ACC112 (cell line): ENCODE measurements around the gene TMEM156.

Experiments
- H2AFZ ChIP-seq: fragments of 200-600 bp; sonication (generic); one replicate; pipeline ENCODE4 v1.6.0; 2017; ENCODE audit warnings: antibody characterized with exemption, low read length; ENCODE audit not compliant: unreplicated experiment
- H3K27ac ChIP-seq: fragments of 200-600 bp; sonication (generic); 2 replicates; pipeline ENCODE4 v1.5.1; 2014; ENCODE audit warnings: low read depth, mild to moderate bottlenecking, antibody characterized with exemption, low read length, moderate library complexity
- H3K27me3 ChIP-seq: fragments of 200-600 bp; sonication (generic); 2 replicates; pipeline ENCODE4 v1.6.1; 2014; ENCODE audit warnings: mild to moderate bottlenecking, antibody characterized with exemption, low read length, moderate library complexity, mixed read lengths; ENCODE audit not compliant: insufficient read depth
- H3K36me3 ChIP-seq: fragments of 200-600 bp; sonication (generic); 2 replicates; pipeline ENCODE4 v1.6.1; 2016; ENCODE audit warnings: mild to moderate bottlenecking, antibody characterized with exemption, low read length, moderate library complexity, mixed read lengths; ENCODE audit not compliant: insufficient read depth
- H3K4me1 ChIP-seq: fragments of 200-600 bp; sonication (generic); one replicate; pipeline ENCODE4 v1.6.1; 2016; ENCODE audit warnings: low read length, mixed read lengths; ENCODE audit not compliant: insufficient read depth, unreplicated experiment, control insufficient read depth
- H3K4me3 ChIP-seq: fragments of 200-600 bp; sonication (generic); 2 replicates; pipeline ENCODE4 v1.5.1; 2014; ENCODE audit warnings: mild to moderate bottlenecking, low read depth, low read length
- H3K79me2 ChIP-seq: fragments of 200-600 bp; sonication (generic); one replicate; pipeline ENCODE4 v1.6.0; 2016; ENCODE audit warnings: low read length; ENCODE audit not compliant: control insufficient read depth, unreplicated experiment, insufficient read depth

TMEM156 gene, protein sequence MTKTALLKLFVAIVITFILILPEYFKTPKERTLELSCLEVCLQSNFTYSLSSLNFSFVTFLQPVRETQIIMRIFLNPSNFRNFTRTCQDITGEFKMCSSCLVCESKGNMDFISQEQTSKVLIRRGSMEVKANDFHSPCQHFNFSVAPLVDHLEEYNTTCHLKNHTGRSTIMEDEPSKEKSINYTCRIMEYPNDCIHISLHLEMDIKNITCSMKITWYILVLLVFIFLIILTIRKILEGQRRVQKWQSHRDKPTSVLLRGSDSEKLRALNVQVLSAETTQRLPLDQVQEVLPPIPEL

GRCh38 chr4:39032218-39033085, at the start of gene TMEM156:
TSS of gene TMEM156 (minus strand) at chr4:39032409. CDS start at chr4:39032313, 96 bp downstream.
- no peak within 1 kb of the TSS for H2AFZ ChIP-seq

DNA sequence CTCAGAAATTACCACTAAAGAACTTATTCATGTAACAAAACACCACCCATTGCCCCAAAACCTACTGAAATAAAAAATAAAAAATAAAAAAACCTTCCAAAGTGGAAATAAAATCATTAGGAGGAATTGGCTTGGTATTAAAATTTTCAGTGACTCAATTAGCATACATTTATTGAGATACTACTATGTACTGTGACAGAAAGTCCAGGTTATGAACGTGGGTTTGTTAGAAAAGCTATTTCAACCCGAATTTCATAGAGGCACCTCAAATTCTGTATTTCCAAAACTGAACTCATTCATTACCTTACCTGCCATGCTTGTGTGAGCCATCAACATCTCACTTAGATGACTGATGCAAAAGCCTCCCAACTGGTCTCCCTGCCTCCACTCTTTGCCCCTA, 46.6 kb upstream of the TMEM156 start:
- H3K79me2 ChIP-seq, result no peaks in the 10 kb centered on the region
- H3K36me3 ChIP-seq, result peaks cover 8% of the 10 kb centered on the region
- no peak overlapping the region for H2AFZ ChIP-seq
- H3K27ac ChIP-seq, result no peak overlapping the region
- H3K4me1 ChIP-seq, result no peaks in the 10 kb centered on the region
- no peaks in the 10 kb centered on the region for H3K27me3 ChIP-seq
- H3K4me3 ChIP-seq, result no peak overlapping the region

More at GRCh38 chr4:39032218-39033085, at the start of gene TMEM156:
- H3K4me3 ChIP-seq, result peak within 1 kb of the TSS; percentile 55
- H3K4me1 ChIP-seq, result peaks cover 47% of the 10 kb centered on the region
- no peaks in the 10 kb centered on the region for H3K27me3 ChIP-seq
- peak within 1 kb of the TSS; percentile 47 for H3K27ac ChIP-seq
- no peaks in the 10 kb centered on the region for H3K79me2 ChIP-seq
- no peaks in the 10 kb centered on the region for H3K36me3 ChIP-seq

DNA sequence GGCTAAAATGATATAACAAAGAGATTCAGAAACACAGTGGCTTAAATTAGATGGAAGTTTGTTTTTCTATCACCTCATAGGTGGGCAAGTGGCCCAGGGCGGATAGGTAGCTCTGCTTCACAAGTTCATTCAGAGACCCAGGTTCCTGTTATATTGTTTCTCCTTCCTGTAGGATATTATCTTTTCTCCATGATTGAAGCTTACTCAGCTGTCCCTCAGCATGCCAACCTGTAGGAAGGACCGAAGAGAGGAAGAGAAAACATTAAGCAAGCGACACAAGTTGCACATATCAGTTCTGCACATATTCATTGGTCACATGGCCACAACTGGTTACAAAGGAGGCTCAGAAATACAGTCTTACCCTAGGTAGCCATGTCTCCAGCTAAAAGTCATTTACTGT, 36.7 kb upstream of the TMEM156 start:
- Histone ChIP-seq H3K27ac (no peak overlapping the region), H3K27me3 (no peaks in the 10 kb centered on the region), H3K79me2 (peaks cover 12% of the 10 kb centered on the region), H3K36me3 (0 out of 2 replicates have a peak, but pooled peaks cover 3% of the 10 kb centered on the region), H2AFZ (no peak overlapping the region), H3K4me3 (no peak overlapping the region), H3K4me1 (no peaks in the 10 kb centered on the region)

GRCh38 chr4:39067451-39067850, 35.2 kb upstream of the TMEM156 start:
- Histone ChIP-seq H2AFZ (no peak overlapping the region), H3K4me1 (no peaks in the 10 kb centered on the region), H3K36me3 (0 out of 2 replicates have a peak, but pooled peaks cover 3% of the 10 kb centered on the region), H3K4me3 (no peak overlapping the region), H3K79me2 (peaks cover 16% of the 10 kb centered on the region), H3K27ac (no peak overlapping the region), H3K27me3 (no peaks in the 10 kb centered on the region)

- no peak overlapping the region for H2AFZ ChIP-seq
- no peak overlapping the region for H3K4me3 ChIP-seq
- no peaks in the 10 kb centered on the region for H3K27me3 ChIP-seq
- H3K4me1 ChIP-seq, result no peaks in the 10 kb centered on the region
- no peak overlapping the region for H3K27ac ChIP-seq
- H3K79me2 ChIP-seq, result peaks cover 17% of the 10 kb centered on the region
- H3K36me3 ChIP-seq, result 0 out of 2 replicates have a peak, but pooled peaks cover 3% of the 10 kb centered on the region
These were observed 34.8 kb upstream of the TMEM156 start for GRCh38 chr4:39067031-39067430.

- no peaks in the 10 kb centered on the region for H3K27me3 ChIP-seq
- 0 out of 2 replicates have a peak, but pooled peaks cover 3% of the 10 kb centered on the region for H3K36me3 ChIP-seq
- H3K79me2 ChIP-seq, result peaks cover 21% of the 10 kb centered on the region
- H2AFZ ChIP-seq, result no peak overlapping the region
- no peak overlapping the region for H3K4me3 ChIP-seq
- H3K4me1 ChIP-seq, result no peaks in the 10 kb centered on the region
- H3K27ac ChIP-seq, result no peak overlapping the region
These were observed 34.2 kb upstream of the TMEM156 start for GRCh38 chr4:39066371-39066770.

DNA sequence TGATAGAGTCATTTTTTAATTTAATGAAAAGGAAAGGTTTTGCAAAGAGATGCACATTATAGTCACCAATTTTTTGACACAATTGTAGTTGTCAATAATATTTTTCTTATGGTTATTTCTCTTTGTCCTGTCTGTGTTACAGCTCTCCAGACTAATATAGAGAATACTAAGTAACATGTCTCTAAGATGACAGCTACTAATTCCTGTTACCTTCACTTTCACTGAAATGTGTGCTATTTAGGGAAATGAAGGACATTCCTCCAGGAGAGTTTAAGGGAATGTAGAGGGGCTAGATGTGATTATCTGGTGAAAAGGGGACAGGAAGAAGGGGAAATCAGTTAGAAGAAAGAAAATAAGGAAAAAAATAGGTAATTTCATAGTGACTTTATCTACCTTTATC, 31.2 kb upstream of the TMEM156 start:
- H2AFZ ChIP-seq, result no peak overlapping the region
- no peaks in the 10 kb centered on the region for H3K36me3 ChIP-seq
- H3K4me1 ChIP-seq, result no peaks in the 10 kb centered on the region
- no peak overlapping the region for H3K4me3 ChIP-seq
- no peaks in the 10 kb centered on the region for H3K27me3 ChIP-seq
- H3K79me2 ChIP-seq, result peaks cover 15% of the 10 kb centered on the region
- no peak overlapping the region for H3K27ac ChIP-seq

GRCh38 chr4:39062770-39063097, 30.5 kb upstream of the TMEM156 start:
- Histone ChIP-seq H2AFZ (no peak overlapping the region), H3K27ac (no peak overlapping the region), H3K27me3 (no peaks in the 10 kb centered on the region), H3K79me2 (peaks cover 15% of the 10 kb centered on the region), H3K36me3 (no peaks in the 10 kb centered on the region), H3K4me3 (no peak overlapping the region), H3K4me1 (no peaks in the 10 kb centered on the region)

GRCh38 chr4:39062094-39062769, 30.0 kb upstream of the TMEM156 start, which contains the start of gene KLHL5:
TSS of gene KLHL5 (plus strand) at chr4:39062232. CDS start at chr4:39062653, 421 bp downstream.
- Histone ChIP-seq H3K27me3 (no peaks in the 10 kb centered on the region), H3K36me3 (no peaks in the 10 kb centered on the region), H3K79me2 (peaks cover 15% of the 10 kb centered on the region), H3K4me1 (no peaks in the 10 kb centered on the region), H3K4me3 (no peak within 1 kb of the TSS), H2AFZ (no peak within 1 kb of the TSS), H3K27ac (no peak within 1 kb of the TSS)

DNA sequence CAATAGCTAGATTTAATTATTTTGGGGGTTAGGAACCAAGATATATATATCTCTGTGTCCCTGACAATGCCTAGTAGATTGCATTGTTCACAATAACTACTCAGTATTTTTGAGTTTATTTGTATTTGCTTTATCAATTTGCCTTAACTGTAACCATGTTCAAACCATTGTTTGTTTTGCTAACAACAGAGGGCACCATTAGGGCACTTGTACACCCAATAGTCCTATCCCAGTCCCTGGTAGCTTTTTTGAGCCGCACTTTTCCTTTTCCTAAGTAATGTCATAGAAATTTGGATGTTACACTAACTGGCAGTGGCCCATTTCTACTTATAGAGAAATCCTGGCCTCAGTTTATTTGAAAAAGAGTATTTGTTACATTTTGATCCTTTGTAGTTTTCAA, 29.2 kb upstream of the TMEM156 start:
- Histone ChIP-seq H3K27me3 (no peaks in the 10 kb centered on the region), H2AFZ (no peak overlapping the region), H3K4me3 (no peak overlapping the region), H3K4me1 (no peaks in the 10 kb centered on the region), H3K79me2 (peaks cover 18% of the 10 kb centered on the region), H3K27ac (no peak overlapping the region), H3K36me3 (no peaks in the 10 kb centered on the region)
